HepG2 (cell line): ENCODE data around the gene GNAS-AS1. TPM values are rescaled to one million over a fixed set of nuclear protein-coding genes. Genes with fewer than 3 reads are reported as not detected.

ENCODE experiments used
- BATF2 ChIP-seq: sonication (generic); formaldehyde crosslinking; IDR thresholded peaks from 2 replicates; pipeline ENCODE4 v1.8.0; 2022; ENCODE audit warnings: mild to moderate bottlenecking, missing genetic modification reagents, moderate library complexity
- GFI1 ChIP-seq: sonication (generic); formaldehyde crosslinking; IDR thresholded peaks from 2 replicates; pipeline ENCODE4 v1.5.0; 2020; ENCODE audit warnings: missing genetic modification reagents, mild to moderate bottlenecking, borderline replicate concordance
- HNRNPLL ChIP-seq: fragments of 200-400 bp; formaldehyde crosslinking; IDR thresholded peaks from 2 replicates; pipeline ENCODE4 v1.6.1; 2017; ENCODE audit warnings: mild to moderate bottlenecking, low read depth, low read length; ENCODE audit not compliant: poor library complexity, severe bottlenecking
- KMT2A ChIP-seq: sonication (generic); formaldehyde crosslinking; IDR thresholded peaks from 2 replicates; pipeline ENCODE4 v1.4.0; 2020; ENCODE audit warnings: missing genetic modification reagents
- MAZ ChIP-seq, 2 experiments: sonication (generic) in 1 of 2; formaldehyde crosslinking in 1 of 2; IDR thresholded peaks; 2 replicates each; pipeline versions ENCODE4 v1.5.0 to v1.6.1; 2012 to 2020; ENCODE audit warnings: low read depth in 2 of 2, mild to moderate bottlenecking in 2 of 2, borderline replicate concordance in 1 of 2, improper control_type of control experiment in 1 of 2, low read length in 1 of 2, missing genetic modification reagents in 1 of 2, moderate library complexity in 1 of 2
- NCOA1 ChIP-seq: sonication (generic); formaldehyde crosslinking; IDR thresholded peaks from 2 replicates; pipeline ENCODE4 v1.9.0; 2021; ENCODE audit warnings: missing genetic modification reagents
- SKI ChIP-seq: fragments of 450-650 bp; IDR thresholded peaks from one replicate; pipeline ENCODE4 v1.6.1; 2018; ENCODE audit warnings: mild to moderate bottlenecking; ENCODE audit not compliant: partially characterized antibody
- SSRP1 ChIP-seq: IDR thresholded peaks from 2 replicates; pipeline ENCODE4 v1.6.1; 2016; ENCODE audit warnings: control low read depth
- TEAD3 ChIP-seq: optimal IDR thresholded peaks from 2 replicates; pipeline ENCODE3; 2016; ENCODE audit warnings: borderline replicate concordance
- ZBTB33 ChIP-seq: sonication (generic); formaldehyde crosslinking; IDR thresholded peaks from 2 replicates; pipeline ENCODE4 v1.4.0; 2020; ENCODE audit warnings: missing genetic modification reagents
- ZNF18 ChIP-seq: sonication (generic); formaldehyde crosslinking; IDR thresholded peaks from 2 replicates; pipeline ENCODE4 v1.8.0; 2022; ENCODE audit warnings: mild to moderate bottlenecking, missing genetic modification reagents; ENCODE audit not compliant: insufficient replicate concordance
- ZNF264 ChIP-seq: sonication (generic); formaldehyde crosslinking; IDR thresholded peaks from 2 replicates; pipeline ENCODE4 v1.4.0; 2020; ENCODE audit warnings: missing genetic modification reagents
- ZNF337 ChIP-seq: sonication (generic); formaldehyde crosslinking; IDR thresholded peaks from 2 replicates; pipeline ENCODE4 v1.5.1; 2020; ENCODE audit warnings: missing genetic modification reagents, low read depth, mild to moderate bottlenecking, borderline replicate concordance
- ZNF44 ChIP-seq: sonication (generic); formaldehyde crosslinking; IDR thresholded peaks from 2 replicates; pipeline ENCODE4 v1.5.1; 2020; ENCODE audit warnings: mild to moderate bottlenecking, missing genetic modification reagents
- ZNF691 ChIP-seq: sonication (generic); formaldehyde crosslinking; IDR thresholded peaks from 2 replicates; pipeline ENCODE4 v1.4.0; 2020; ENCODE audit warnings: missing genetic modification reagents, low read depth, mild to moderate bottlenecking, borderline replicate concordance
- polyA plus RNA-seq, 8 experiments: library from polyadenylated mRNA; depleted of rRNA in 3 of 8; stranded (reverse) in 7 of 8; unstranded in 1 of 8; fragments of >200 nt; fragmentation: Illumina TruSeq in 4 of 8; extraction: Trizol in 4 of 8; gene quantifications; 2 replicates each; pipeline versions ENCODE4 v1.2.1 to v1.2.3, GENCODE V29; 2011 to 2016; ENCODE audit warnings: low read depth in 4 of 8, missing spikeins in 1 of 8, mixed read lengths in 1 of 8; ENCODE audit not compliant: insufficient read depth in 1 of 8
- total RNA-seq, 5 experiments: library from RNA; depleted of rRNA; stranded (reverse); fragments of >200 nt; fragmentation: Illumina TruSeq; extraction: Trizol; gene quantifications; 2 replicates each; pipeline ENCODE4 v1.2.3, GENCODE V29; 2016; ENCODE audit warnings: low read depth in 1 of 5
- TF ChIP-seq, protein P1 (sequence below): sonication (generic); formaldehyde crosslinking; IDR thresholded peaks from 2 replicates; pipeline ENCODE4 v1.4.0; 2020; ENCODE audit warnings: mild to moderate bottlenecking, low read depth, missing genetic modification reagents
- TF ChIP-seq, protein P2 (sequence below): sonication (generic); formaldehyde crosslinking; IDR thresholded peaks from 2 replicates; pipeline ENCODE4 v1.4.0; 2020; ENCODE audit warnings: low read depth, mild to moderate bottlenecking, missing genetic modification reagents
- TF ChIP-seq, protein P3 (sequence below): sonication (generic); formaldehyde crosslinking; IDR thresholded peaks from 2 replicates; pipeline ENCODE4 v1.4.0; 2020; ENCODE audit warnings: missing genetic modification reagents

GNAS-AS1 gene
- total and polyA plus RNA-seq, 2 of the 13 experiments (the other 11 are each of a cell fraction or from before 2014, with no cell fraction given): not detected

- TF ChIP-seq ZNF18 (CRISPR knock-in tag): no peak
- TF ChIP-seq, protein P1, sequence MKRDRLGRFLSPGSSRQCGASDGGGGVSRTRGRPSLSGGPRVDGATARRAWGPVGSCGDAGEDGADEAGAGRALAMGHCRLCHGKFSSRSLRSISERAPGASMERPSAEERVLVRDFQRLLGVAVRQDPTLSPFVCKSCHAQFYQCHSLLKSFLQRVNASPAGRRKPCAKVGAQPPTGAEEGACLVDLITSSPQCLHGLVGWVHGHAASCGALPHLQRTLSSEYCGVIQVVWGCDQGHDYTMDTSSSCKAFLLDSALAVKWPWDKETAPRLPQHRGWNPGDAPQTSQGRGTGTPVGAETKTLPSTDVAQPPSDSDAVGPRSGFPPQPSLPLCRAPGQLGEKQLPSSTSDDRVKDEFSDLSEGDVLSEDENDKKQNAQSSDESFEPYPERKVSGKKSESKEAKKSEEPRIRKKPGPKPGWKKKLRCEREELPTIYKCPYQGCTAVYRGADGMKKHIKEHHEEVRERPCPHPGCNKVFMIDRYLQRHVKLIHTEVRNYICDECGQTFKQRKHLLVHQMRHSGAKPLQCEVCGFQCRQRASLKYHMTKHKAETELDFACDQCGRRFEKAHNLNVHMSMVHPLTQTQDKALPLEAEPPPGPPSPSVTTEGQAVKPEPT (CRISPR knock-in tag): no peak
- TF ChIP-seq, protein P2, sequence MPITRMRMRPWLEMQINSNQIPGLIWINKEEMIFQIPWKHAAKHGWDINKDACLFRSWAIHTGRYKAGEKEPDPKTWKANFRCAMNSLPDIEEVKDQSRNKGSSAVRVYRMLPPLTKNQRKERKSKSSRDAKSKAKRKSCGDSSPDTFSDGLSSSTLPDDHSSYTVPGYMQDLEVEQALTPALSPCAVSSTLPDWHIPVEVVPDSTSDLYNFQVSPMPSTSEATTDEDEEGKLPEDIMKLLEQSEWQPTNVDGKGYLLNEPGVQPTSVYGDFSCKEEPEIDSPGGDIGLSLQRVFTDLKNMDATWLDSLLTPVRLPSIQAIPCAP (CRISPR knock-in tag): no peak
- no peak for TF ChIP-seq ZBTB33 (CRISPR knock-in tag)
- no peak for TF ChIP-seq NCOA1 (CRISPR knock-in tag)
- TF ChIP-seq, protein P3, sequence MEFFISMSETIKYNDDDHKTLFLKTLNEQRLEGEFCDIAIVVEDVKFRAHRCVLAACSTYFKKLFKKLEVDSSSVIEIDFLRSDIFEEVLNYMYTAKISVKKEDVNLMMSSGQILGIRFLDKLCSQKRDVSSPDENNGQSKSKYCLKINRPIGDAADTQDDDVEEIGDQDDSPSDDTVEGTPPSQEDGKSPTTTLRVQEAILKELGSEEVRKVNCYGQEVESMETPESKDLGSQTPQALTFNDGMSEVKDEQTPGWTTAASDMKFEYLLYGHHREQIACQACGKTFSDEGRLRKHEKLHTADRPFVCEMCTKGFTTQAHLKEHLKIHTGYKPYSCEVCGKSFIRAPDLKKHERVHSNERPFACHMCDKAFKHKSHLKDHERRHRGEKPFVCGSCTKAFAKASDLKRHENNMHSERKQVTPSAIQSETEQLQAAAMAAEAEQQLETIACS (CRISPR knock-in tag): peak; percentile 77
- TF ChIP-seq SKI: peak; percentile 70
- TF ChIP-seq ZNF264 (CRISPR knock-in tag): no peak
- no peak for TF ChIP-seq ZNF337 (CRISPR knock-in tag)
- no peak for TF ChIP-seq SSRP1 (CRISPR knock-in tag)
- TF ChIP-seq BATF2 (CRISPR knock-in tag): no peak
- 0 out of 2 replicates have a peak, but pooled peaks have one; percentile 69 for TF ChIP-seq ZNF44 (CRISPR knock-in tag)
- TF ChIP-seq HNRNPLL: peak; percentile 19
- TF ChIP-seq GFI1 (CRISPR knock-in tag): no peak
- peak; percentile 69; the same call in 1 of the 2 replicates for TF ChIP-seq MAZ (IDR thresholded peaks at IDR 0.05; ENCODE audit: borderline replicate concordance, low read depth, low read length)
- peak; percentile 31; the same call in 1 of the 2 replicates for TF ChIP-seq MAZ (CRISPR knock-in tag; IDR thresholded peaks at IDR 0.05; ENCODE audit: low read depth)
- no peak for TF ChIP-seq TEAD3
- TF ChIP-seq ZNF691 (CRISPR knock-in tag): 0 out of 2 replicates have a peak, but pooled peaks have one; percentile 26
- TF ChIP-seq KMT2A (CRISPR knock-in tag): 0 out of 2 replicates have a peak, but pooled peaks have one; percentile 47
Observed at GRCh38 chr20:58888521-58889333, 38.0 kb upstream of the GNAS-AS1 start (continued).
